H9 (cell line): ENCODE measurements around the gene IGF2BP3. TPM values are rescaled to one million over a fixed set of nuclear protein-coding genes. Genes with fewer than 3 reads are reported as not detected.

ENCODE experiments used
- DNase-seq: peaks from one replicate; pipeline ENCODE4 v3.0.0-alpha.2; 2017
- H2AFZ ChIP-seq: one replicate; pipeline ENCODE4 v1.6.1; 2013; ENCODE audit warnings: mild to moderate bottlenecking, low read length, control low read depth, moderate library complexity
- H2AK5ac ChIP-seq: 2 replicates; pipeline ENCODE4 v1.6.1; 2013; ENCODE audit warnings: low read length, control low read depth, mixed read lengths; ENCODE audit not compliant: insufficient read length
- H2BK120ac ChIP-seq: one replicate; pipeline ENCODE4 v1.6.1; 2013; ENCODE audit warnings: low read depth, mild to moderate bottlenecking, low read length, control low read depth, inconsistent platforms; ENCODE audit not compliant: poor library complexity, severe bottlenecking
- H2BK12ac ChIP-seq: 2 replicates; pipeline ENCODE4 v1.6.1; 2013; ENCODE audit warnings: low read length, control low read depth, mixed read lengths, low read depth; ENCODE audit not compliant: insufficient read length
- H2BK15ac ChIP-seq: 2 replicates; pipeline ENCODE4 v1.6.1; 2013; ENCODE audit warnings: low read depth, low read length, control low read depth
- H2BK20ac ChIP-seq: one replicate; pipeline ENCODE4 v1.6.1; 2013; ENCODE audit warnings: low read depth, mild to moderate bottlenecking, low read length, control low read depth, inconsistent platforms; ENCODE audit not compliant: poor library complexity, severe bottlenecking
- H2BK5ac ChIP-seq: 2 replicates; pipeline ENCODE4 v1.6.1; 2013; ENCODE audit warnings: low read length, control low read depth, mixed read lengths; ENCODE audit not compliant: insufficient read length
- H3K14ac ChIP-seq: 2 replicates; pipeline ENCODE4 v1.6.1; 2013; ENCODE audit warnings: low read length, control low read depth; ENCODE audit not compliant: insufficient read depth
- H3K18ac ChIP-seq: 2 replicates; pipeline ENCODE4 v1.6.1; 2013; ENCODE audit warnings: low read depth, mild to moderate bottlenecking, mixed read lengths, low read length, control low read depth; ENCODE audit not compliant: insufficient read length
- H3K23ac ChIP-seq: 2 replicates; pipeline ENCODE4 v1.6.1; 2013; ENCODE audit warnings: low read length, control low read depth, mixed read lengths, low read depth; ENCODE audit not compliant: insufficient read length
- H3K23me2 ChIP-seq: 2 replicates; pipeline ENCODE4 v1.6.1; 2013; ENCODE audit warnings: low read depth, mild to moderate bottlenecking, mixed read lengths, low read length, control low read depth; ENCODE audit not compliant: insufficient read length, poor library complexity, severe bottlenecking
- H3K27ac ChIP-seq: 2 replicates; pipeline ENCODE4 v1.5.1; 2013; ENCODE audit warnings: low read length, control low read depth, mixed read lengths, low read depth; ENCODE audit not compliant: insufficient read length
- H3K27me3 ChIP-seq: 2 replicates; pipeline ENCODE4 v1.6.1; 2013; ENCODE audit warnings: low read length, control low read depth, inconsistent platforms; ENCODE audit not compliant: insufficient read depth
- H3K4ac ChIP-seq: 2 replicates; pipeline ENCODE4 v1.6.1; 2013; ENCODE audit warnings: low read depth, mild to moderate bottlenecking, control low read depth, inconsistent platforms, low read length, moderate library complexity
- H3K4me1 ChIP-seq: 2 replicates; pipeline ENCODE4 v1.6.1; 2013; ENCODE audit warnings: low read length, control low read depth, inconsistent platforms; ENCODE audit not compliant: insufficient read depth
- H3K4me2 ChIP-seq: 2 replicates; pipeline ENCODE4 v1.6.1; 2013; ENCODE audit warnings: low read length, control low read depth, mixed read lengths; ENCODE audit not compliant: insufficient read length, insufficient read depth
- H3K56ac ChIP-seq: 2 replicates; pipeline ENCODE4 v1.6.1; 2013; ENCODE audit warnings: low read depth, mild to moderate bottlenecking, mixed read lengths, low read length, control low read depth; ENCODE audit not compliant: insufficient read length
- H3K79me1 ChIP-seq: 2 replicates; pipeline ENCODE4 v1.6.1; 2013; ENCODE audit warnings: low read depth, mild to moderate bottlenecking, moderate library complexity, low read length, control low read depth, inconsistent platforms; ENCODE audit not compliant: insufficient read depth, poor library complexity, severe bottlenecking
- H3K79me2 ChIP-seq: 2 replicates; pipeline ENCODE4 v1.6.1; 2013; ENCODE audit warnings: low read length, control low read depth, inconsistent platforms; ENCODE audit not compliant: insufficient read depth
- H3K9ac ChIP-seq: 2 replicates; pipeline ENCODE4 v1.6.1; 2013; ENCODE audit warnings: low read length, control low read depth, mixed read lengths; ENCODE audit not compliant: insufficient read length; ENCODE audit errors: extremely low read depth
- H3K9me3 ChIP-seq: one replicate; pipeline ENCODE4 v1.6.1; 2013; ENCODE audit warnings: low read depth, low read length, inconsistent platforms; ENCODE audit not compliant: control insufficient read depth
- H3T11ph ChIP-seq: one replicate; pipeline ENCODE4 v1.6.1; 2013; ENCODE audit warnings: mild to moderate bottlenecking, low read length, control low read depth, inconsistent platforms
- H4K20me1 ChIP-seq: one replicate; pipeline ENCODE4 v1.6.1; 2013; ENCODE audit not compliant: control insufficient read depth, insufficient read length, insufficient read depth
- H4K5ac ChIP-seq: 2 replicates; pipeline ENCODE4 v1.6.1; 2013; ENCODE audit warnings: low read depth, mild to moderate bottlenecking, mixed read lengths, low read length, control low read depth; ENCODE audit not compliant: insufficient read length
- H4K8ac ChIP-seq: replicated peaks from 2 replicates; pipeline ENCODE4 v1.6.1; 2013; ENCODE audit warnings: low read length, control low read depth, mixed read lengths, low read depth; ENCODE audit not compliant: insufficient read length
- H4K91ac ChIP-seq: 2 replicates; pipeline ENCODE4 v1.6.1; 2013; ENCODE audit warnings: low read depth, mild to moderate bottlenecking, moderate library complexity, mixed read lengths, low read length, control low read depth; ENCODE audit not compliant: insufficient read length
- H3K27ac Mint-ChIP-seq, 3 experiments: 2 replicates in 2 of 3; 3 replicates in 1 of 3; pipeline ENCODE4 v1.8.0; 2020 to 2021; ENCODE audit warnings: mixed read lengths in 3 of 3, mild to moderate bottlenecking in 1 of 3, moderate library complexity in 1 of 3
- H3K27me3 Mint-ChIP-seq: 2 replicates; pipeline ENCODE4 v1.8.0; 2021; ENCODE audit warnings: low read depth, mild to moderate bottlenecking, moderate library complexity, mixed read lengths
- H3K36me3 Mint-ChIP-seq, 3 experiments: 2 replicates in 2 of 3; 3 replicates in 1 of 3; pipeline ENCODE4 v1.8.0; 2020 to 2021; ENCODE audit warnings: low read depth in 3 of 3, mixed read lengths in 3 of 3; ENCODE audit not compliant: insufficient read depth in 1 of 3
- H3K4me1 Mint-ChIP-seq, 2 experiments: 2 replicates each; pipeline ENCODE4 v1.8.0; 2020; ENCODE audit warnings: mixed read lengths in 2 of 2
- H3K4me3 Mint-ChIP-seq, 2 experiments: 2 replicates in 1 of 2; 3 replicates in 1 of 2; pipeline ENCODE4 v1.8.0; 2020 to 2021; ENCODE audit warnings: mild to moderate bottlenecking in 2 of 2, mixed read lengths in 2 of 2, moderate library complexity in 1 of 2
- H3K9me3 Mint-ChIP-seq, 2 experiments: 2 replicates in 1 of 2; 3 replicates in 1 of 2; pipeline ENCODE4 v1.8.0; 2020; ENCODE audit warnings: mild to moderate bottlenecking in 2 of 2, mixed read lengths in 2 of 2, moderate library complexity in 1 of 2
- CTCF ChIP-seq: fragments of 200-600 bp; sonication (generic); conservative IDR thresholded peaks from 3 replicates; pipeline ENCODE4 v1.8.0; 2021; ENCODE audit warnings: antibody characterized with exemption, mild to moderate bottlenecking
- WGBS: extraction: QIAGEN DNeasy Blood & Tissue Kit; methylation state at CpG from one replicate; pipeline ENCODE4 v1.1.7; 2013; ENCODE audit warnings: missing lambda C conversion rate, low lambda C conversion rate, mixed read lengths; ENCODE audit not compliant: insufficient read length; ENCODE audit errors: extremely low coverage; 5-methylcytosine and 5-hydroxymethylcytosine counted together
- total RNA-seq: library from RNA; stranded (reverse); gene quantifications from 2 replicates; pipeline ENCODE4 v1.2.1, GENCODE V29; 2021

The IGF2BP3 gene
- total RNA-seq, 1 experiment from 2014 or later = 197 TPM

GRCh38 chr7:23268746-23269145, 201.5 kb downstream of the IGF2BP3 start:
- no CpG with 5 or more reads among the region's 4 CpGs for WGBS
- H2BK20ac ChIP-seq = no peak overlapping the region

More at GRCh38 chr7:23268746-23269145, 201.5 kb downstream of the IGF2BP3 start:
- Histone ChIP-seq H3K79me2 (no peaks in the 10 kb centered on the region), H3K79me1 (no peaks in the 10 kb centered on the region), H3K23me2 (no peaks in the 10 kb centered on the region), H4K8ac (no peak overlapping the region), H2BK5ac (no peak overlapping the region), H3K14ac (no peak overlapping the region), H3K9ac (no peak overlapping the region), H4K5ac (no peak overlapping the region), H3K27ac (no peak overlapping the region), H2AFZ (no peak overlapping the region), H2BK15ac (no peak overlapping the region), H3K4me2 (no peak overlapping the region), H3K27me3 (no peaks in the 10 kb centered on the region), H2AK5ac (no peak overlapping the region), H3K4ac (no peak overlapping the region), H3T11ph (no peak overlapping the region), H3K23ac (no peak overlapping the region), H2BK120ac (no peak overlapping the region), H3K9me3 (no peaks in the 10 kb centered on the region), H2BK12ac (no peak overlapping the region), H4K91ac (no peak overlapping the region), H3K56ac (no peak overlapping the region), H3K4me1 (no peaks in the 10 kb centered on the region), H3K18ac (no peak overlapping the region), H4K20me1 (no peaks in the 10 kb centered on the region)
- no peaks in the 10 kb centered on the region for H3K36me3 Mint-ChIP-seq
- H3K9me3 Mint-ChIP-seq = no peaks in the 10 kb centered on the region
- H3K27ac Mint-ChIP-seq = no peak overlapping the region
- peaks cover 4% of the 10 kb centered on the region for H3K27me3 Mint-ChIP-seq
- no peak overlapping the region for H3K4me3 Mint-ChIP-seq
- TF ChIP-seq CTCF = no peak
- peaks cover 4 to 11% of the 10 kb centered on the region in 2 experiments for H3K4me1 Mint-ChIP-seq
- DNase-seq = no peak
